ENCODE data around the gene ESR2.
A peak's percentile ranks its signal among the peaks of the same experiment; 100 is the strongest.

Gene ESR2

GRCh38 chr14:64233531-64234190, 60.5 kb downstream of the ESR2 start:
- TF ChIP-seq CTCF (IDR thresholded peaks at IDR 0.05; ENCODE audit: extremely low read depth, missing control alignments), result no peak
- DNase-seq (ENCODE audit: low spot score), result no peak

- no peak for DNase-seq (ENCODE audit: low spot score)
- no peak for TF ChIP-seq CTCF (IDR thresholded peaks at IDR 0.05; ENCODE audit: extremely low read depth, missing control alignments)
These were observed 61.2 kb downstream of the ESR2 start for GRCh38 chr14:64232944-64233343.

- peak; percentile 34 for DNase-seq (ENCODE audit: low spot score)
- TF ChIP-seq CTCF (IDR thresholded peaks at IDR 0.05; ENCODE audit: extremely low read depth, missing control alignments), result no peak
These were observed 61.9 kb downstream of the ESR2 start for GRCh38 chr14:64232095-64232838.

GRCh38 chr14:64229489-64229888, 64.7 kb downstream of the ESR2 start:
- DNase-seq (ENCODE audit: low spot score), result no peak
- TF ChIP-seq CTCF (IDR thresholded peaks at IDR 0.05; ENCODE audit: extremely low read depth, missing control alignments), result no peak

- no peak for TF ChIP-seq CTCF (IDR thresholded peaks at IDR 0.05; ENCODE audit: extremely low read depth, missing control alignments)
- no peak for DNase-seq (ENCODE audit: low spot score)
These were observed 66.3 kb downstream of the ESR2 start for GRCh38 chr14:64227856-64228255.

- DNase-seq (ENCODE audit: low spot score), result no peak
- no peak for TF ChIP-seq CTCF (IDR thresholded peaks at IDR 0.05; ENCODE audit: extremely low read depth, missing control alignments)
These were observed 68.9 kb downstream of the ESR2 start for GRCh38 chr14:64225151-64225757.

GRCh38 chr14:64221391-64222003, 72.7 kb downstream of the ESR2 start:
- DNase-seq (ENCODE audit: low spot score), result no peak
- no peak for TF ChIP-seq CTCF (IDR thresholded peaks at IDR 0.05; ENCODE audit: extremely low read depth, missing control alignments)
